Liver (tissue), 9 donors: ENCODE results near the gene SDR9C7. TPM values are rescaled to one million over a fixed set of nuclear protein-coding genes. Genes with fewer than 3 reads are reported as not detected.

Experiments
- DNase-seq: peaks from one replicate; pipeline ENCODE4 v3.0.0-alpha.2; 2017; ENCODE audit warnings: low spot score
- H3K27ac ChIP-seq, 2 donors: one replicate each; pipeline ENCODE4 v1.7.0; 2013; ENCODE audit warnings: inconsistent platforms in 2 of 2, low read length in 2 of 2, control low read depth in 1 of 2, low read depth in 1 of 2, mild to moderate bottlenecking in 1 of 2
- H3K27me3 ChIP-seq, 4 donors: one replicate each; pipeline versions ENCODE4 v1.6.1 to v1.7.0; 2013; ENCODE audit warnings: low read length in 3 of 4, inconsistent platforms in 1 of 4, mild to moderate bottlenecking in 1 of 4, moderate library complexity in 1 of 4; ENCODE audit not compliant: control insufficient read depth in 4 of 4, insufficient read depth in 4 of 4
- H3K36me3 ChIP-seq, 4 donors: one replicate each; pipeline versions ENCODE4 v1.6.1 to v1.7.0; 2013; ENCODE audit warnings: low read length in 3 of 4, mild to moderate bottlenecking in 3 of 4, low read depth in 1 of 4, moderate library complexity in 1 of 4; ENCODE audit not compliant: control insufficient read depth in 4 of 4, insufficient read depth in 3 of 4
- H3K4me1 ChIP-seq, 4 donors: one replicate each; pipeline versions ENCODE4 v1.6.1 to v1.7.0; 2013; ENCODE audit warnings: low read length in 3 of 4, mild to moderate bottlenecking in 3 of 4, moderate library complexity in 1 of 4; ENCODE audit not compliant: control insufficient read depth in 4 of 4, insufficient read depth in 4 of 4
- H3K4me3 ChIP-seq, 3 donors: one replicate each; pipeline versions ENCODE4 v1.6.1 to v1.7.0; 2013; ENCODE audit warnings: low read length in 3 of 3, control low read depth in 1 of 3, low read depth in 1 of 3, mild to moderate bottlenecking in 1 of 3
- H3K9ac ChIP-seq, 2 donors: one replicate each; pipeline ENCODE4 v1.7.0; 2013; ENCODE audit warnings: low read length in 2 of 2, mild to moderate bottlenecking in 2 of 2, moderate library complexity in 2 of 2, control low read depth in 1 of 2, low read depth in 1 of 2
- H3K9me3 ChIP-seq, 4 donors: one replicate each; pipeline versions ENCODE4 v1.6.1 to v1.7.0; 2013; ENCODE audit warnings: low read length in 3 of 4; ENCODE audit not compliant: control insufficient read depth in 4 of 4
- EGR1 ChIP-seq, 2 donors: IDR thresholded peaks; 2 replicates each; pipeline ENCODE4 v1.6.1; 2016 to 2018; ENCODE audit warnings: antibody characterized with exemption in 2 of 2, low read depth in 2 of 2
- FOXA1 ChIP-seq: IDR thresholded peaks from 2 replicates; pipeline ENCODE4 v1.6.1; 2016; ENCODE audit warnings: antibody characterized with exemption
- FOXA2 ChIP-seq: IDR thresholded peaks from 2 replicates; pipeline ENCODE4 v1.6.1; 2016; ENCODE audit warnings: antibody characterized with exemption
- GABPA ChIP-seq, 2 donors: IDR thresholded peaks in 1 of 2; conservative IDR thresholded peaks in 1 of 2; 2 replicates each; pipeline ENCODE4 v1.6.1; 2016; ENCODE audit warnings: antibody characterized with exemption in 2 of 2, mild to moderate bottlenecking in 1 of 2, moderate library complexity in 1 of 2
- HNF4A ChIP-seq, 2 donors: conservative IDR thresholded peaks; 2 replicates each; pipeline ENCODE4 v1.6.1; 2016; ENCODE audit warnings: antibody characterized with exemption in 2 of 2, mild to moderate bottlenecking in 2 of 2
- JUND ChIP-seq, 2 donors: IDR thresholded peaks; 2 replicates each; pipeline ENCODE4 v1.6.1; 2016; ENCODE audit warnings: antibody characterized with exemption in 2 of 2
- NR2F2 ChIP-seq: IDR thresholded peaks from 2 replicates; pipeline ENCODE4 v1.6.1; 2016; ENCODE audit warnings: antibody characterized with exemption
- RXRA ChIP-seq, 2 donors: IDR thresholded peaks; 2 replicates each; pipeline ENCODE4 v1.6.1; 2017 to 2018; ENCODE audit warnings: antibody characterized with exemption in 2 of 2, mild to moderate bottlenecking in 1 of 2
- SP1 ChIP-seq: IDR thresholded peaks from 2 replicates; pipeline ENCODE4 v1.6.1; 2018; ENCODE audit warnings: antibody characterized with exemption, mild to moderate bottlenecking
- TAF1 ChIP-seq: conservative IDR thresholded peaks from 2 replicates; pipeline ENCODE4 v1.6.1; 2016; ENCODE audit warnings: antibody characterized with exemption, mild to moderate bottlenecking
- YY1 ChIP-seq: IDR thresholded peaks from 2 replicates; pipeline ENCODE4 v1.6.1; 2016; ENCODE audit warnings: antibody characterized with exemption, mild to moderate bottlenecking
- WGBS: extraction: QIAGEN DNeasy Blood & Tissue Kit; methylation state at CpG from one replicate; pipeline ENCODE4 v1.1.7; 2013; 5-methylcytosine and 5-hydroxymethylcytosine counted together
- polyA plus RNA-seq, 2 donors: library from polyadenylated mRNA; stranded (reverse) in 1 of 2; unstranded in 1 of 2; fragments of 200-250 nt in 1 of 2; fragments of >200 nt in 1 of 2; fragmentation: Nextera tagmentation in 1 of 2; extraction: Ambion mirVana in 1 of 2; gene quantifications; one replicate each; pipeline versions ENCODE4 v1.2.1 to v1.2.3, GENCODE V29; 2013 to 2015
- total RNA-seq, 2 donors: library from RNA; depleted of rRNA; stranded (reverse); fragments of >200 nt; gene quantifications; one replicate each; pipeline ENCODE4 v1.2.3, GENCODE V29; 2014
- TF ChIP-seq, protein P1 (sequence below): IDR thresholded peaks from 2 replicates; pipeline ENCODE4 v1.6.1; 2016; ENCODE audit warnings: antibody characterized with exemption
- TF ChIP-seq, protein P2 (sequence below): IDR thresholded peaks from 2 replicates; pipeline ENCODE4 v1.6.1; 2016; ENCODE audit warnings: antibody characterized with exemption, mild to moderate bottlenecking
- TF ChIP-seq, protein P3 (sequence below): IDR thresholded peaks from 2 replicates; pipeline ENCODE4 v1.6.1; 2016; ENCODE audit warnings: antibody characterized with exemption
- TF ChIP-seq, protein P4 (sequence below): IDR thresholded peaks from 2 replicates; pipeline ENCODE4 v1.6.1; 2016; ENCODE audit warnings: antibody characterized with exemption
- donor health status: healthy.
- donor health status: healthy.
- donor health status: healthy.
- donor health status: healthy.
- donor health status: healthy.

The SDR9C7 gene
- total and polyA plus RNA-seq, 4 donors = not detected

DNA sequence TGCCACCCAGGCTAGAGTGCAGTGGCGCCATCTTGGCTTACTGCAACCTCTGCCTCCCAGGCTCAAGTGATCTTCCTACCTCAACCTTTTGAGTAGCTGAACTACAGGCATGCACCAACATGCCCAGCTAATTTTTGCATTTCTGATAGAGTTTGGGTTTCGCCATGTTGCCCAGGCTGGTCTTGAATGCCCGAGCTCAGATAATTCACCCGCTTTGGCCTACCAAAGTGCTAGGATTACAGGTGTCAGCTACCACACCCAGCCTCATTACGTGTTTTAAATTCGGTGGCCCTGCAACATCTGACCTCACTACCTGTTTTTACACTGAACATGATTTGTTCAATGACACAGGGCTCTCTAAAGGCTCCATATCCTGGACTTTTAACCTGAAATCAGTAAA, 46.1 kb upstream of the SDR9C7 start:
- no peak overlapping the region for H3K27ac ChIP-seq
- H3K4me3 ChIP-seq = no peak overlapping the region
- TF ChIP-seq NR2F2 (no peak), RXRA (IDR thresholded peaks at IDR 0.05) (no peak), JUND (IDR thresholded peaks at IDR 0.05) (no peak), YY1 (no peak), HNF4A (conservative IDR thresholded peaks at IDR 0.05) (no peak), FOXA1 (no peak), TAF1 (no peak), GABPA (IDR thresholded peaks at IDR 0.05 in 1 of 2, conservative IDR thresholded peaks at IDR 0.05 in 1 of 2) (no peak), FOXA2 (no peak)
- TF ChIP-seq, protein P1, sequence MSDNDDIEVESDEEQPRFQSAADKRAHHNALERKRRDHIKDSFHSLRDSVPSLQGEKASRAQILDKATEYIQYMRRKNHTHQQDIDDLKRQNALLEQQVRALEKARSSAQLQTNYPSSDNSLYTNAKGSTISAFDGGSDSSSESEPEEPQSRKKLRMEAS = no peak
- TF ChIP-seq, protein P2, sequence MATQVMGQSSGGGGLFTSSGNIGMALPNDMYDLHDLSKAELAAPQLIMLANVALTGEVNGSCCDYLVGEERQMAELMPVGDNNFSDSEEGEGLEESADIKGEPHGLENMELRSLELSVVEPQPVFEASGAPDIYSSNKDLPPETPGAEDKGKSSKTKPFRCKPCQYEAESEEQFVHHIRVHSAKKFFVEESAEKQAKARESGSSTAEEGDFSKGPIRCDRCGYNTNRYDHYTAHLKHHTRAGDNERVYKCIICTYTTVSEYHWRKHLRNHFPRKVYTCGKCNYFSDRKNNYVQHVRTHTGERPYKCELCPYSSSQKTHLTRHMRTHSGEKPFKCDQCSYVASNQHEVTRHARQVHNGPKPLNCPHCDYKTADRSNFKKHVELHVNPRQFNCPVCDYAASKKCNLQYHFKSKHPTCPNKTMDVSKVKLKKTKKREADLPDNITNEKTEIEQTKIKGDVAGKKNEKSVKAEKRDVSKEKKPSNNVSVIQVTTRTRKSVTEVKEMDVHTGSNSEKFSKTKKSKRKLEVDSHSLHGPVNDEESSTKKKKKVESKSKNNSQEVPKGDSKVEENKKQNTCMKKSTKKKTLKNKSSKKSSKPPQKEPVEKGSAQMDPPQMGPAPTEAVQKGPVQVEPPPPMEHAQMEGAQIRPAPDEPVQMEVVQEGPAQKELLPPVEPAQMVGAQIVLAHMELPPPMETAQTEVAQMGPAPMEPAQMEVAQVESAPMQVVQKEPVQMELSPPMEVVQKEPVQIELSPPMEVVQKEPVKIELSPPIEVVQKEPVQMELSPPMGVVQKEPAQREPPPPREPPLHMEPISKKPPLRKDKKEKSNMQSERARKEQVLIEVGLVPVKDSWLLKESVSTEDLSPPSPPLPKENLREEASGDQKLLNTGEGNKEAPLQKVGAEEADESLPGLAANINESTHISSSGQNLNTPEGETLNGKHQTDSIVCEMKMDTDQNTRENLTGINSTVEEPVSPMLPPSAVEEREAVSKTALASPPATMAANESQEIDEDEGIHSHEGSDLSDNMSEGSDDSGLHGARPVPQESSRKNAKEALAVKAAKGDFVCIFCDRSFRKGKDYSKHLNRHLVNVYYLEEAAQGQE = no peak
- TF ChIP-seq, protein P3, sequence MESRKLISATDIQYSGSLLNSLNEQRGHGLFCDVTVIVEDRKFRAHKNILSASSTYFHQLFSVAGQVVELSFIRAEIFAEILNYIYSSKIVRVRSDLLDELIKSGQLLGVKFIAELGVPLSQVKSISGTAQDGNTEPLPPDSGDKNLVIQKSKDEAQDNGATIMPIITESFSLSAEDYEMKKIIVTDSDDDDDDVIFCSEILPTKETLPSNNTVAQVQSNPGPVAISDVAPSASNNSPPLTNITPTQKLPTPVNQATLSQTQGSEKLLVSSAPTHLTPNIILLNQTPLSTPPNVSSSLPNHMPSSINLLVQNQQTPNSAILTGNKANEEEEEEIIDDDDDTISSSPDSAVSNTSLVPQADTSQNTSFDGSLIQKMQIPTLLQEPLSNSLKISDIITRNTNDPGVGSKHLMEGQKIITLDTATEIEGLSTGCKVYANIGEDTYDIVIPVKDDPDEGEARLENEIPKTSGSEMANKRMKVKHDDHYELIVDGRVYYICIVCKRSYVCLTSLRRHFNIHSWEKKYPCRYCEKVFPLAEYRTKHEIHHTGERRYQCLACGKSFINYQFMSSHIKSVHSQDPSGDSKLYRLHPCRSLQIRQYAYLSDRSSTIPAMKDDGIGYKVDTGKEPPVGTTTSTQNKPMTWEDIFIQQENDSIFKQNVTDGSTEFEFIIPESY = no peak
- H3K9ac ChIP-seq = no peak overlapping the region
- peaks cover 2 to 15% (median 11%) of the 10 kb centered on the region in 4 donors for H3K4me1 ChIP-seq
- peak; percentile 8 for DNase-seq
- WGBS = 97% methylated on average over 6 of the region's 6 CpGs
- H3K36me3 ChIP-seq = no peaks in the 10 kb centered on the region
- no peaks in the 10 kb centered on the region for H3K9me3 ChIP-seq
- no peaks in the 10 kb centered on the region for H3K27me3 ChIP-seq

DNA sequence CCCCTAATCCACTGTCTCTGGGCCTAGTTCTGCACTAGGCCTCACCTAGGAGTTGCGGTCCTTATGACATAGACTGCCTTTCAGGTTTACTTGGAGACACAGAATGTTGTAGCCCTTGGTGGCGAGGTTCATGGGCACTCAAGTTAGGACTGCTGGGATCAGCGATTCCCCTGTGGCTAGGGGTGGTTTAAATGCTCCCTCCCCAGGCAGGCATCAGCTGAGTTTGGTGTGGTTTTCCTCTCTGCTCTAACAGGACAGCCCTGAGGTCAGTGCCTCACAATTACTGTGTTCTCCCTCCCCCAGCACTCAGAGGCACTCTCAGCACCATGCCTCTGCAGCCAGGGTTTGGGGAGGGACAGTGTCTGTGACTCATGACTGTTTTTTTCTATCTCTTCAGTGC, 45.4 kb upstream of the SDR9C7 start:
- DNase-seq = peak; percentile 24
- H3K4me3 ChIP-seq = no peak overlapping the region
- H3K27me3 ChIP-seq = no peaks in the 10 kb centered on the region
- H3K4me1 ChIP-seq = peaks cover 2 to 15% (median 11%) of the 10 kb centered on the region in 4 donors
- TF ChIP-seq RXRA (IDR thresholded peaks at IDR 0.05) (no peak), GABPA (IDR thresholded peaks at IDR 0.05 in 1 of 2, conservative IDR thresholded peaks at IDR 0.05 in 1 of 2) (no peak), EGR1 (IDR thresholded peaks at IDR 0.05; ENCODE audit: low read depth in 2 of 2) (no peak), YY1 (no peak), SP1 (no peak), FOXA1 (no peak), HNF4A (conservative IDR thresholded peaks at IDR 0.05) (no peak)
- TF ChIP-seq, protein P1 = no peak
- TF ChIP-seq, protein P4, sequence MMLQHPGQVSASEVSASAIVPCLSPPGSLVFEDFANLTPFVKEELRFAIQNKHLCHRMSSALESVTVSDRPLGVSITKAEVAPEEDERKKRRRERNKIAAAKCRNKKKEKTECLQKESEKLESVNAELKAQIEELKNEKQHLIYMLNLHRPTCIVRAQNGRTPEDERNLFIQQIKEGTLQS = no peak
- H3K27ac ChIP-seq = no peak overlapping the region
- no peaks in the 10 kb centered on the region for H3K36me3 ChIP-seq
- WGBS = 96% methylated on average over 3 of the region's 3 CpGs
- no peaks in the 10 kb centered on the region for H3K9me3 ChIP-seq
- no peak overlapping the region for H3K9ac ChIP-seq
